Measurements from ENCODE around the gene GUCD1. TPM values are rescaled to one million over a fixed set of nuclear protein-coding genes. Genes with fewer than 3 reads are reported as not detected.

The GUCD1 gene
- total and polyA plus RNA-seq, 2 of the 13 experiments (the other 11 are each of a cell fraction or from before 2014, with no cell fraction given), result 128 to 245 TPM

GRCh38 chr22:24518228-24518627 is 36.7 kb downstream of the GUCD1 start:
- DNase-seq (ENCODE audit: low spot score), result no peak
- no TSS peak for BruUV-seq (replicated peaks)
- H4K20me1 ChIP-seq (ENCODE audit: insufficient read depth, low read length), result no peaks in the 10 kb centered on the region
- intact Hi-C loops (cut with micrococcal nuclease; ENCODE audit: unreplicated experiment), result loop anchor here (2.0 kb wide), 1 partner anchor 17 kb away; no protein-coding TSS in a partner anchor
- H3K4me2 ChIP-seq (ENCODE audit: low read depth, low read length), result no peak overlapping the region
- CTCF ChIA-PET (ENCODE audit: low intra/inter-chr PET ratio, low total read pairs), result no interaction called here
- no peak overlapping the region for H2AFZ ChIP-seq (ENCODE audit: low read length)
- in situ Hi-C loops (cut with HindIII; ENCODE audit: extremely low pct_ligation_motif_present, low pct_unique_long_range_greater_than_20kb), result loop anchor here (10.0 kb wide), 1 partner anchor 193 kb away; no protein-coding TSS in a partner anchor
- no peaks in the 10 kb centered on the region for H3K27me3 ChIP-seq (ENCODE audit: control insufficient read depth in 1 of 2, insufficient read depth in 2 of 2, low read length in 2 of 2)
- no peak overlapping the region for H3K27ac ChIP-seq (ENCODE audit: extremely low read length, insufficient read depth, low read length)
- WGBS (ENCODE audit: low lambda C conversion rate), result 65% methylated on average over 3 of the region's 3 CpGs
- no peak for ATAC-seq
- peaks cover 89% of the 10 kb centered on the region for H3K4me1 ChIP-seq (ENCODE audit: insufficient read depth, low read length)
- POLR2A ChIA-PET, result interaction anchor here (0.9 to 3.2 kb wide), 3 partner anchors 11 to 35 kb away, joined by 3 to 15 read pairs (median 4); no protein-coding TSS in a partner anchor
- H3K9me3 ChIP-seq (ENCODE audit: low read length), result no peaks in the 10 kb centered on the region
- no peaks in the 10 kb centered on the region for H3K36me3 ChIP-seq (replicated peaks in 1 of 2; ENCODE audit: control insufficient read depth in 1 of 2, insufficient read depth in 2 of 2, low read length in 2 of 2)
- no peak for FAIRE-seq
- H3K79me2 ChIP-seq (ENCODE audit: insufficient read depth, low read length), result no peaks in the 10 kb centered on the region
- no peak overlapping the region for H3K9ac ChIP-seq (ENCODE audit: insufficient read depth, low read depth, low read length)
- TF ChIP-seq, protein P1, sequence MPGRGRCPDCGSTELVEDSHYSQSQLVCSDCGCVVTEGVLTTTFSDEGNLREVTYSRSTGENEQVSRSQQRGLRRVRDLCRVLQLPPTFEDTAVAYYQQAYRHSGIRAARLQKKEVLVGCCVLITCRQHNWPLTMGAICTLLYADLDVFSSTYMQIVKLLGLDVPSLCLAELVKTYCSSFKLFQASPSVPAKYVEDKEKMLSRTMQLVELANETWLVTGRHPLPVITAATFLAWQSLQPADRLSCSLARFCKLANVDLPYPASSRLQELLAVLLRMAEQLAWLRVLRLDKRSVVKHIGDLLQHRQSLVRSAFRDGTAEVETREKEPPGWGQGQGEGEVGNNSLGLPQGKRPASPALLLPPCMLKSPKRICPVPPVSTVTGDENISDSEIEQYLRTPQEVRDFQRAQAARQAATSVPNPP (CRISPR knock-in tag; IDR thresholded peaks at IDR 0.05), result no peak
- TF ChIP-seq PHB2 (IDR thresholded peaks at IDR 0.05; ENCODE audit: partially characterized antibody) (no peak), KLF16 (CRISPR knock-in tag; IDR thresholded peaks at IDR 0.05) (no peak), HHEX (CRISPR knock-in tag; IDR thresholded peaks at IDR 0.05) (no peak), ZNF567 (CRISPR knock-in tag; IDR thresholded peaks at IDR 0.05; ENCODE audit: borderline replicate concordance) (no peak), ERF (CRISPR knock-in tag; IDR thresholded peaks at IDR 0.05) (no peak), HOMEZ (CRISPR knock-in tag; IDR thresholded peaks at IDR 0.05; ENCODE audit: low read depth) (no peak), FOXK2 (IDR thresholded peaks at IDR 0.05) (no peak), ZNF34 (CRISPR knock-in tag; IDR thresholded peaks at IDR 0.05; ENCODE audit: borderline replicate concordance) (no peak), ZNF598 (CRISPR knock-in tag; IDR thresholded peaks at IDR 0.05; ENCODE audit: borderline replicate concordance) (no peak), SETDB1 (CRISPR knock-in tag; IDR thresholded peaks at IDR 0.05; ENCODE audit: borderline replicate concordance) (no peak), NFE2 (CRISPR knock-in tag; IDR thresholded peaks at IDR 0.05) (no peak), ZNF343 (CRISPR knock-in tag; IDR thresholded peaks at IDR 0.05) (no peak)
- H3K4me3 ChIP-seq (replicated peaks in 1 of 3; ENCODE audit: insufficient read depth in 1 of 3, low read depth in 2 of 3, low read length in 3 of 3), result no peak overlapping the region
